MM.1S (cell line): ENCODE data around the gene ZHX3.

Experiments used
- EZH2 ChIP-seq: fragments of 300-600 bp; sonication (generic); optimal IDR thresholded peaks from 2 replicates; pipeline ENCODE3; 2017; ENCODE audit warnings: low read depth, mild to moderate bottlenecking, antibody characterized with exemption, low read length, mixed read lengths
- EZH2phosphoT487 ChIP-seq: fragments of 300-600 bp; sonication (generic); IDR thresholded peaks from 2 replicates; pipeline ENCODE4 v1.6.1; 2018; ENCODE audit warnings: antibody characterized with exemption, low read length
- TF ChIP-seq, protein P1 (sequence below): fragments of 300-600 bp; sonication (generic); IDR thresholded peaks from 2 replicates; pipeline ENCODE4 v1.5.1; 2016; ENCODE audit warnings: antibody characterized with exemption, low read length, mixed read lengths

- TF ChIP-seq, protein P1, sequence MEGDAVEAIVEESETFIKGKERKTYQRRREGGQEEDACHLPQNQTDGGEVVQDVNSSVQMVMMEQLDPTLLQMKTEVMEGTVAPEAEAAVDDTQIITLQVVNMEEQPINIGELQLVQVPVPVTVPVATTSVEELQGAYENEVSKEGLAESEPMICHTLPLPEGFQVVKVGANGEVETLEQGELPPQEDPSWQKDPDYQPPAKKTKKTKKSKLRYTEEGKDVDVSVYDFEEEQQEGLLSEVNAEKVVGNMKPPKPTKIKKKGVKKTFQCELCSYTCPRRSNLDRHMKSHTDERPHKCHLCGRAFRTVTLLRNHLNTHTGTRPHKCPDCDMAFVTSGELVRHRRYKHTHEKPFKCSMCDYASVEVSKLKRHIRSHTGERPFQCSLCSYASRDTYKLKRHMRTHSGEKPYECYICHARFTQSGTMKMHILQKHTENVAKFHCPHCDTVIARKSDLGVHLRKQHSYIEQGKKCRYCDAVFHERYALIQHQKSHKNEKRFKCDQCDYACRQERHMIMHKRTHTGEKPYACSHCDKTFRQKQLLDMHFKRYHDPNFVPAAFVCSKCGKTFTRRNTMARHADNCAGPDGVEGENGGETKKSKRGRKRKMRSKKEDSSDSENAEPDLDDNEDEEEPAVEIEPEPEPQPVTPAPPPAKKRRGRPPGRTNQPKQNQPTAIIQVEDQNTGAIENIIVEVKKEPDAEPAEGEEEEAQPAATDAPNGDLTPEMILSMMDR, result no peak
- no peak for TF ChIP-seq EZH2
- no peak for TF ChIP-seq EZH2phosphoT487
Observed at GRCh38 chr20:41134362-41135186, 183.0 kb downstream of the ZHX3 start.
